ENCODE data around the gene WDFY3. TPM values are rescaled to one million over a fixed set of nuclear protein-coding genes. Genes with fewer than 3 reads are reported as not detected.

Gene WDFY3
- total RNA-seq, 1 experiment from 2014 or later, result 42.7 TPM

DNA sequence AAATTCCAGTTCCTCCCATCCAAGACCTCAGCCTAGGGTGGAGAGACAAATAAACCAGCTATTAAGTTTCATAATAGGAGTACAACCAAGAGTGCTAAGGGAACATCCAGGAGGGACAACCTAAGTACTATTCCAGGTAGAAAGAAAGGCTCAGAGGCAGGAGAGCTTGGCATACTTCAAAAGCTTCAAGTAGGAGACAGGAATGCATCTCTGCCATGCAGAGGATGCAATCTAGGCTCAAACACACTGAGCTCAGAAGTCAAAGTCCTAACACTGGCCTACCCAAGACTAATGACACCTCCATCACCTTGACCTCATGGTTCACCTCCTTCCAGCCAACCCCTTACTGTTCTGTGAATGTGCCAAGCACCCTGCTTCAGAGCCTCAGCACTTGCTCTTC, 8.1 kb downstream of the WDFY3 start:
- Histone ChIP-seq H3K36me3 (ENCODE audit: control insufficient read depth, insufficient read depth, low read length) (no peaks in the 10 kb centered on the region), H3K4me3 (ENCODE audit: low read depth, low read length) (no peak overlapping the region), H3K9me3 (no peaks in the 10 kb centered on the region), H3K4me1 (no peaks in the 10 kb centered on the region; the same call in 1 of the 2 replicates), H3K27me3 (replicated peaks; ENCODE audit: control insufficient read depth, insufficient read depth, low read length) (no peaks in the 10 kb centered on the region)
- Mint-ChIP-seq H3K36me3 (ENCODE audit: insufficient read depth, unreplicated experiment) (peaks cover 4% of the 10 kb centered on the region), H3K9me3 (ENCODE audit: unreplicated experiment) (no peaks in the 10 kb centered on the region), H3K4me1 (ENCODE audit: low read depth, unreplicated experiment) (peaks cover 12% of the 10 kb centered on the region), H3K27ac (ENCODE audit: unreplicated experiment) (no peak overlapping the region), H3K27me3 (ENCODE audit: insufficient read depth, unreplicated experiment) (no peaks in the 10 kb centered on the region), H3K4me3 (ENCODE audit: unreplicated experiment) (no peak overlapping the region)
- ChIA-PET POLR2A (no interaction called here), CTCF (no interaction called here)
- intact Hi-C loops (cut with micrococcal nuclease; ENCODE audit: unreplicated experiment), result no loop called here
- BruUV-seq (replicated peaks), result no TSS peak
- DNase-seq, result no peak
- TF ChIP-seq CTCF (IDR thresholded peaks at IDR 0.05; ENCODE audit: insufficient read depth in 1 of 2, low read depth in 1 of 2, low read length in 1 of 2, severe bottlenecking in 1 of 2, unreplicated experiment in 1 of 2), result no peak

DNA sequence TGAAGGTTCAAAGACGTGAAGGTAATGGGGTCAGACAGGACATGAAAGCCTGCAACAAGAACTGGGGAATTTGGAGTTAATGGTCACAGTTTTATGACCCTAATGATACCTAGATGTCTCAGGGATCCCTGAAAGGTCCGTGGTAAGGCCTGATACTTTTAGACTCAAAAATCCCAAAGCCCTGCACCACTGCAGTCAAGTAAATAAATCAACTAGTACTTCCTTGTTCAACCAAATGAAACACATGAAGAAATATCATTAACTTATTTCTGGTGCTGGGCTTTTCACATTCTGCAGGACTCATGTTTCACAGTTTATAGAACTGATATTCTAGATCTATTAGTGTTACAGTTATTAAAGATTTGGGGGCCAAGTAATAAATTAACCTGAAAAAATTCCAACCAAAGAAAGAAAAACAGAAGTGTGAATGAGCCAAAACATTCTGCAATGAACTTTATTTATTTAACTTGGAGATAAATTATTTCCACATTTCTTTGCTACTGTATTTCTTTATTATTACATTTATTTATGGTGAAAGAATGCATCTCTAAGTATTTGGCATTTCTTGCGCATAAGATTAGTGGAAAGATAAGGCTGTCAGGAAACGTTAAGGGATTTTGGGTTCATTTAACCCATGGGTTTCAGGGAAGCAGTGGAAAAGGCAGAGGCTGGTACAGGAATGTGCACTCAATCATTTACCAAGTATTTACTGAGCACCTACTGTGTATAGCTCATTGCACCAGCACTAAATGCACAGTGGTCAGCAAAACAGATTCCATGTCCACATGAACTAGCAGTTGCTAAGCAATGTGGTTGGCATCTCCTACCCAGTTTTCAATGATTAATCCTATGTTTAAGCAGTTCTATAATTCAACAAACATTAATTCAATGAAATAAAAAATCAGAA, 8.7 kb downstream of the WDFY3 start:
- ChIA-PET POLR2A (no interaction called here), CTCF (no interaction called here)
- Mint-ChIP-seq H3K4me3 (ENCODE audit: unreplicated experiment) (no peak overlapping the region), H3K27me3 (ENCODE audit: insufficient read depth, unreplicated experiment) (no peaks in the 10 kb centered on the region), H3K4me1 (ENCODE audit: low read depth, unreplicated experiment) (peaks cover 12% of the 10 kb centered on the region), H3K27ac (ENCODE audit: unreplicated experiment) (no peak overlapping the region), H3K9me3 (ENCODE audit: unreplicated experiment) (no peaks in the 10 kb centered on the region), H3K36me3 (ENCODE audit: insufficient read depth, unreplicated experiment) (peaks cover 6% of the 10 kb centered on the region)
- Histone ChIP-seq H3K4me3 (ENCODE audit: low read depth, low read length) (no peak overlapping the region), H3K36me3 (ENCODE audit: control insufficient read depth, insufficient read depth, low read length) (no peaks in the 10 kb centered on the region), H3K9me3 (no peaks in the 10 kb centered on the region), H3K4me1 (no peaks in the 10 kb centered on the region; the same call in 1 of the 2 replicates), H3K27me3 (replicated peaks; ENCODE audit: control insufficient read depth, insufficient read depth, low read length) (no peaks in the 10 kb centered on the region)
- BruUV-seq (replicated peaks), result no TSS peak
- intact Hi-C loops (cut with micrococcal nuclease; ENCODE audit: unreplicated experiment), result no loop called here
- DNase-seq, result no peak
- no peak for TF ChIP-seq CTCF (IDR thresholded peaks at IDR 0.05; ENCODE audit: insufficient read depth in 1 of 2, low read depth in 1 of 2, low read length in 1 of 2, severe bottlenecking in 1 of 2, unreplicated experiment in 1 of 2)

- peaks cover 19% of the 10 kb centered on the region for H3K4me1 Mint-ChIP-seq (ENCODE audit: low read depth, unreplicated experiment)
- H3K27me3 Mint-ChIP-seq (ENCODE audit: insufficient read depth, unreplicated experiment), result no peaks in the 10 kb centered on the region
- ChIA-PET CTCF (no interaction called here), POLR2A (no interaction called here)
- no peaks in the 10 kb centered on the region for H3K36me3 ChIP-seq (ENCODE audit: control insufficient read depth, insufficient read depth, low read length)
- intact Hi-C loops (cut with micrococcal nuclease; ENCODE audit: unreplicated experiment), result no loop called here
- H3K9me3 ChIP-seq, result no peaks in the 10 kb centered on the region
- no peaks in the 10 kb centered on the region; the same call in 1 of the 2 replicates for H3K4me1 ChIP-seq
- no TSS peak for BruUV-seq (replicated peaks)
- no peak for TF ChIP-seq CTCF (IDR thresholded peaks at IDR 0.05; ENCODE audit: insufficient read depth in 1 of 2, low read depth in 1 of 2, low read length in 1 of 2, severe bottlenecking in 1 of 2, unreplicated experiment in 1 of 2)
- H3K4me3 Mint-ChIP-seq (ENCODE audit: unreplicated experiment), result no peak overlapping the region
- no peak for DNase-seq
- H3K9me3 Mint-ChIP-seq (ENCODE audit: unreplicated experiment), result no peaks in the 10 kb centered on the region
- peaks cover 6% of the 10 kb centered on the region for H3K36me3 Mint-ChIP-seq (ENCODE audit: insufficient read depth, unreplicated experiment)
- H3K4me3 ChIP-seq (ENCODE audit: low read depth, low read length), result no peak overlapping the region
- no peaks in the 10 kb centered on the region for H3K27me3 ChIP-seq (replicated peaks; ENCODE audit: control insufficient read depth, insufficient read depth, low read length)
- H3K27ac Mint-ChIP-seq (ENCODE audit: unreplicated experiment), result no peak overlapping the region
Measured at GRCh38 chr4:84956014-84956413, 10.5 kb downstream of the WDFY3 start.
